Caco-2 (cell line): ENCODE measurements around the gene ZNF593. TPM values are rescaled to one million over a fixed set of nuclear protein-coding genes. Genes with fewer than 3 reads are reported as not detected.

Source experiments
- BruUV-seq: library from RNA; stranded (reverse); fragments of 400-500 nt; replicated peaks from 2 replicates; lab custom pipeline; 2021; lab: Mats Ljungman, UMichigan
- CTCF ChIA-PET: fragments of 300-600 bp; sonication (Branson Sonifier 250); formaldehyde crosslinking; loops from one replicate; lab custom pipeline; 2022; ENCODE audit warnings: antibody characterized with exemption; lab: Charles Lee
- POLR2A ChIA-PET: fragments of 300-600 bp; sonication (Branson Sonifier 250); formaldehyde crosslinking; loops from one replicate; lab custom pipeline; 2022; ENCODE audit warnings: antibody characterized with exemption; lab: Charles Lee
- DNase-seq, 2 experiments: peaks; one replicate each; pipeline versions ENCODE4 v3.0.0 to v3.0.0-alpha.2; 2020 to 2022
- H3K27me3 ChIP-seq: replicated peaks from 2 replicates; pipeline ENCODE4 v1.6.0; 2011; ENCODE audit warnings: low read length; ENCODE audit not compliant: control insufficient read depth, insufficient read depth
- H3K36me3 ChIP-seq: 2 replicates; pipeline ENCODE4 v1.5.1; 2011; ENCODE audit warnings: low read length; ENCODE audit not compliant: control insufficient read depth, insufficient read depth
- H3K4me1 ChIP-seq: fragments of 250-450 bp; sonication (Bioruptor Pico); 2 replicates; pipeline ENCODE4 v1.5.1; 2020; ENCODE audit warnings: mild to moderate bottlenecking
- H3K4me3 ChIP-seq: 2 replicates; pipeline ENCODE4 v1.5.1; 2011; ENCODE audit warnings: low read depth, mild to moderate bottlenecking, control low read depth, low read length
- H3K9me3 ChIP-seq: fragments of 250-450 bp; sonication (Bioruptor Pico); 2 replicates; pipeline ENCODE4 v1.5.1; 2020; ENCODE audit warnings: mild to moderate bottlenecking, moderate library complexity
- H3K27ac Mint-ChIP-seq: one replicate; pipeline ENCODE4 v1.8.0; 2022; ENCODE audit warnings: mixed read lengths; ENCODE audit not compliant: unreplicated experiment
- H3K27me3 Mint-ChIP-seq: one replicate; pipeline ENCODE4 v1.8.0; 2022; ENCODE audit warnings: mixed read lengths; ENCODE audit not compliant: insufficient read depth, unreplicated experiment
- H3K36me3 Mint-ChIP-seq: one replicate; pipeline ENCODE4 v1.8.0; 2022; ENCODE audit warnings: mild to moderate bottlenecking, mixed read lengths; ENCODE audit not compliant: insufficient read depth, unreplicated experiment
- H3K4me1 Mint-ChIP-seq: one replicate; pipeline ENCODE4 v1.8.0; 2022; ENCODE audit warnings: low read depth, mixed read lengths; ENCODE audit not compliant: unreplicated experiment
- H3K4me3 Mint-ChIP-seq: one replicate; pipeline ENCODE4 v1.8.0; 2022; ENCODE audit warnings: mild to moderate bottlenecking, moderate library complexity, mixed read lengths; ENCODE audit not compliant: unreplicated experiment
- H3K9me3 Mint-ChIP-seq: one replicate; pipeline ENCODE4 v1.8.0; 2022; ENCODE audit warnings: mixed read lengths; ENCODE audit not compliant: unreplicated experiment
- CTCF ChIP-seq, 2 experiments: fragments of 200-600 bp in 1 of 2; IDR thresholded peaks; 1 replicate in 1 of 2; 2 replicates in 1 of 2; pipeline versions ENCODE4 v1.5.1 to v1.8.0; 2011 to 2022; ENCODE audit warnings: antibody characterized with exemption in 1 of 2, control low read depth in 1 of 2, inconsistent platforms in 1 of 2, low read depth in 1 of 2, low read length in 1 of 2, mild to moderate bottlenecking in 1 of 2, moderate library complexity in 1 of 2; ENCODE audit not compliant: insufficient read depth in 1 of 2, severe bottlenecking in 1 of 2, unreplicated experiment in 1 of 2
- intact Hi-C: fragments of 100-400 bp; cut with micrococcal nuclease; formaldehyde crosslinking; loops from one replicate; pipeline ENCODE4 v1.10.0; 2022; ENCODE audit not compliant: unreplicated experiment
- total RNA-seq: library from RNA; stranded (reverse); gene quantifications from 2 replicates; pipeline ENCODE4 v1.2.3, GENCODE V29; 2022

Gene ZNF593
- total RNA-seq, 1 experiment from 2014 or later, result 50.0 TPM

DNA sequence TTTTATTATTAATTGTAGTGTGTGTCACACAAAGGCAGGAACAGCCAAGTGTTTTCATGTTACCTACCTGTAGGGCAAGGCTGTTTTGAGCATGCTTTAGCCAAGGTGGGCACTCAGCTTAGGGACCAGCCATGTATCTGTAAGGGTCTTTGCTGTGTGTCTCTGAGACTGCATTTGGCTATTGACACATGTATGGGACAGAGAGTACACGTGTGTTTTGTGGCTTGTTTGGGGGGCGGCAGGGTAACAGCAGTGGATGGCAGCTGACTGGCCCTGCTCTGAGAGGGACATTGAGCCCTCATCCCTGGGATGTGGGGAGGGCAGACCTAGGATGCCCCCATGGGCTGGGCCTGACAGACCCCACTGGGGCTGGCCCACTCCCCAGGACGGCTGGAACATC is 27.6 kb downstream of the ZNF593 start:
- Histone ChIP-seq H3K4me1 (no peaks in the 10 kb centered on the region), H3K4me3 (no peak overlapping the region), H3K9me3 (no peaks in the 10 kb centered on the region), H3K36me3 (no peaks in the 10 kb centered on the region), H3K27me3 (no peaks in the 10 kb centered on the region)
- DNase-seq, result no peak
- intact Hi-C loops, result no loop called here
- H3K27me3 Mint-ChIP-seq, result no peaks in the 10 kb centered on the region
- ChIA-PET POLR2A (interaction anchor here (1.5 kb wide), 1 partner anchor 27 kb away, joined by 15 read pairs; the partner anchor contains the start of gene ZNF593), CTCF (no interaction called here)
- H3K27ac Mint-ChIP-seq, result no peak overlapping the region
- no peaks in the 10 kb centered on the region for H3K9me3 Mint-ChIP-seq
- no TSS peak for BruUV-seq
- no peak overlapping the region for H3K4me3 Mint-ChIP-seq
- TF ChIP-seq CTCF (IDR thresholded peaks at IDR 0.05; ENCODE audit: insufficient read depth in 1 of 2, low read depth in 1 of 2, low read length in 1 of 2, severe bottlenecking in 1 of 2, unreplicated experiment in 1 of 2), result no peak
- H3K36me3 Mint-ChIP-seq, result no peaks in the 10 kb centered on the region
- H3K4me1 Mint-ChIP-seq, result no peaks in the 10 kb centered on the region

GRCh38 chr1:26197813-26198212 is 28.1 kb downstream of the ZNF593 start:
- H3K27me3 ChIP-seq, result no peaks in the 10 kb centered on the region
- H3K4me3 ChIP-seq, result no peak overlapping the region
- no peaks in the 10 kb centered on the region for H3K36me3 ChIP-seq
- no peak for DNase-seq
- intact Hi-C loops, result no loop called here
- Mint-ChIP-seq H3K9me3 (no peaks in the 10 kb centered on the region), H3K27ac (no peak overlapping the region), H3K4me3 (no peak overlapping the region), H3K27me3 (no peaks in the 10 kb centered on the region), H3K4me1 (no peaks in the 10 kb centered on the region), H3K36me3 (no peaks in the 10 kb centered on the region)
- CTCF ChIA-PET, result no interaction called here
- no peaks in the 10 kb centered on the region for H3K4me1 ChIP-seq
- no TSS peak for BruUV-seq
- POLR2A ChIA-PET, result no interaction called here
- H3K9me3 ChIP-seq, result no peaks in the 10 kb centered on the region
- TF ChIP-seq CTCF (IDR thresholded peaks at IDR 0.05; ENCODE audit: insufficient read depth in 1 of 2, low read depth in 1 of 2, low read length in 1 of 2, severe bottlenecking in 1 of 2, unreplicated experiment in 1 of 2), result no peak

GRCh38 chr1:26200413-26200812 is 30.7 kb downstream of the ZNF593 start:
- Mint-ChIP-seq H3K36me3 (no peaks in the 10 kb centered on the region), H3K9me3 (no peaks in the 10 kb centered on the region), H3K27me3 (no peaks in the 10 kb centered on the region), H3K4me1 (no peaks in the 10 kb centered on the region), H3K27ac (no peak overlapping the region), H3K4me3 (no peak overlapping the region)
- no peak for DNase-seq
- no peaks in the 10 kb centered on the region for H3K36me3 ChIP-seq
- no peak for TF ChIP-seq CTCF (IDR thresholded peaks at IDR 0.05; ENCODE audit: insufficient read depth in 1 of 2, low read depth in 1 of 2, low read length in 1 of 2, severe bottlenecking in 1 of 2, unreplicated experiment in 1 of 2)
- BruUV-seq, result no TSS peak
- ChIA-PET CTCF (no interaction called here), POLR2A (no interaction called here)
- no peak overlapping the region for H3K4me3 ChIP-seq
- intact Hi-C loops, result no loop called here
- H3K4me1 ChIP-seq, result no peaks in the 10 kb centered on the region
- H3K9me3 ChIP-seq, result no peaks in the 10 kb centered on the region
- H3K27me3 ChIP-seq, result no peaks in the 10 kb centered on the region
